Lung (tissue), 12 donors: ENCODE results near the gene RPS10. TPM values are rescaled to one million over a fixed set of nuclear protein-coding genes. Genes with fewer than 3 reads are reported as not detected.

ENCODE experiments used
- ATAC-seq: fragments of 200-7000 bp; cut with Tn5 transposase; one replicate; pipeline ENCODE4 v1.9.1; 2020; ENCODE audit warnings: moderate number of reproducible peaks; ENCODE audit not compliant: insufficient read depth, low FRiP score
- DNase-seq, 3 donors: peaks; one replicate each; pipeline ENCODE4 v3.0.0-alpha.2; 2013 to 2017
- H3K27ac ChIP-seq, 2 donors: one replicate each; pipeline ENCODE4 v1.5.1; 2013; ENCODE audit warnings: mild to moderate bottlenecking in 2 of 2, moderate library complexity in 2 of 2, control low read depth in 1 of 2, inconsistent platforms in 1 of 2, low read depth in 1 of 2, low read length in 1 of 2
- H3K27me3 ChIP-seq, 3 donors: one replicate each; pipeline ENCODE4 v1.5.1; 2013; ENCODE audit warnings: low read length in 2 of 3; ENCODE audit not compliant: control insufficient read depth in 3 of 3, insufficient read depth in 3 of 3
- H3K36me3 ChIP-seq, 4 donors: one replicate each; pipeline ENCODE4 v1.5.1; 2013; ENCODE audit warnings: low read length in 4 of 4, mild to moderate bottlenecking in 1 of 4, moderate library complexity in 1 of 4; ENCODE audit not compliant: control insufficient read depth in 4 of 4, insufficient read depth in 4 of 4
- H3K4me1 ChIP-seq, 5 donors: one replicate each; pipeline ENCODE4 v1.5.1; 2013; ENCODE audit warnings: low read length in 5 of 5, mild to moderate bottlenecking in 2 of 5, moderate library complexity in 1 of 5; ENCODE audit not compliant: control insufficient read depth in 5 of 5, insufficient read depth in 5 of 5
- H3K4me3 ChIP-seq: one replicate; pipeline ENCODE4 v1.5.1; 2013; ENCODE audit warnings: mild to moderate bottlenecking, control low read depth, moderate library complexity
- H3K9ac ChIP-seq, 2 donors: one replicate each; pipeline ENCODE4 v1.5.1; 2013; ENCODE audit warnings: low read length in 2 of 2, control low read depth in 1 of 2; ENCODE audit not compliant: insufficient read depth in 1 of 2
- H3K9me3 ChIP-seq, 4 donors: one replicate each; pipeline ENCODE4 v1.5.1; 2013; ENCODE audit warnings: low read length in 3 of 4, mild to moderate bottlenecking in 1 of 4, moderate library complexity in 1 of 4; ENCODE audit not compliant: control insufficient read depth in 4 of 4, insufficient read depth in 3 of 4
- WGBS, 2 donors: extraction: QIAGEN DNeasy Blood & Tissue Kit; methylation state at CpG; one replicate each; pipeline ENCODE4 v1.1.7; 2013; 5-methylcytosine and 5-hydroxymethylcytosine counted together
- polyA plus RNA-seq, 2 donors: library from polyadenylated mRNA; stranded (reverse); fragments of 200-250 nt; gene quantifications; one replicate each; pipeline ENCODE4 v1.2.1, GENCODE V29; 2013
- total RNA-seq, 2 donors: library from RNA; depleted of rRNA in 1 of 2; stranded (reverse); fragments of >200 nt in 1 of 2; gene quantifications; one replicate each; pipeline ENCODE4 v1.2.1, GENCODE V29; 2014 to 2021
- TF ChIP-seq, protein P1 (sequence below): IDR thresholded peaks from 2 replicates; pipeline ENCODE4 v1.5.1; 2012; ENCODE audit warnings: mild to moderate bottlenecking; ENCODE audit errors: control extremely low read depth, extremely low read depth
- donor health status: control.
- donor health status: control.
- donor health status: Bipolar disorder and iron deficiency.
- donor health status: healthy.
- donor health status: DM: yes; HTN: yes; CAD: no.

RPS10 gene
- total and polyA plus RNA-seq, 4 donors, result 846 to 2,710 (median 1,738) TPM

- TF ChIP-seq, protein P1, sequence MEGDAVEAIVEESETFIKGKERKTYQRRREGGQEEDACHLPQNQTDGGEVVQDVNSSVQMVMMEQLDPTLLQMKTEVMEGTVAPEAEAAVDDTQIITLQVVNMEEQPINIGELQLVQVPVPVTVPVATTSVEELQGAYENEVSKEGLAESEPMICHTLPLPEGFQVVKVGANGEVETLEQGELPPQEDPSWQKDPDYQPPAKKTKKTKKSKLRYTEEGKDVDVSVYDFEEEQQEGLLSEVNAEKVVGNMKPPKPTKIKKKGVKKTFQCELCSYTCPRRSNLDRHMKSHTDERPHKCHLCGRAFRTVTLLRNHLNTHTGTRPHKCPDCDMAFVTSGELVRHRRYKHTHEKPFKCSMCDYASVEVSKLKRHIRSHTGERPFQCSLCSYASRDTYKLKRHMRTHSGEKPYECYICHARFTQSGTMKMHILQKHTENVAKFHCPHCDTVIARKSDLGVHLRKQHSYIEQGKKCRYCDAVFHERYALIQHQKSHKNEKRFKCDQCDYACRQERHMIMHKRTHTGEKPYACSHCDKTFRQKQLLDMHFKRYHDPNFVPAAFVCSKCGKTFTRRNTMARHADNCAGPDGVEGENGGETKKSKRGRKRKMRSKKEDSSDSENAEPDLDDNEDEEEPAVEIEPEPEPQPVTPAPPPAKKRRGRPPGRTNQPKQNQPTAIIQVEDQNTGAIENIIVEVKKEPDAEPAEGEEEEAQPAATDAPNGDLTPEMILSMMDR, result no peak
- 52 to 62% methylated on average over 5 of the region's 5 CpGs for WGBS, 2 donors
- Histone ChIP-seq H3K27ac (peak overlapping the region in 1 of 2 donors; percentile 61), H3K36me3 (peaks cover 0 to 2% (median 0%) of the 10 kb centered on the region in 4 donors), H3K4me1 (peaks cover 0 to 13% (median 0%) of the 10 kb centered on the region in 5 donors), H3K9me3 (no peaks in the 10 kb centered on the region), H3K9ac (no peak overlapping the region), H3K4me3 (no peak overlapping the region), H3K27me3 (no peaks in the 10 kb centered on the region)
- peak; percentile 47 for ATAC-seq
- peak in 2 of 3 donors; percentile 34 to 53 for DNase-seq
Measured at GRCh38 chr6:34370361-34370760, 55.5 kb downstream of the RPS10 start.

DNA sequence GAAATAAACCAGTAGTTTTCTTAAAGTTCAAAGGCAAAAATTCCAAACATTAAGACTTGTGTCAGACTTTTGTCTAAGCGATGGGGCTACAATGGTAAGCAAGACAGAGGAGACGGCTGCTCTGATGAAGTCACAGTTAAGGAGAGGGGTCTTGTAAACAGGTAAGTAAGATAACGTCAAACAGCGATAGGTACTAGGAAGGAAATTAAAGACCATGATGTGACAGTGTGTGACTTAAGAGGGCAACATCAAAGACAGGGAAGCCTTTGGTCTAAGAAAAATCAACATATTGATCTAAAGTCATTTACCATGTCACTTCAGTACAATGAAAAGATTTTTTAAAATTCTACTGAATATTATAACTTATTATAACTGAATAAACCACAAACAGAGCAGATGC lies 56.5 kb downstream of the RPS10 start:
- ATAC-seq (no peak), DNase-seq (no peak)
- Histone ChIP-seq H3K27ac (no peak overlapping the region), H3K27me3 (no peaks in the 10 kb centered on the region), H3K4me3 (no peak overlapping the region), H3K4me1 (peaks cover 0 to 9% (median 0%) of the 10 kb centered on the region in 5 donors), H3K9ac (no peak overlapping the region), H3K36me3 (peaks cover 0 to 2% (median 0%) of the 10 kb centered on the region in 4 donors), H3K9me3 (no peaks in the 10 kb centered on the region)
- TF ChIP-seq, protein P1, result no peak
- 75 to 87% methylated on average over 4 of the region's 4 CpGs for WGBS, 2 donors

Other genes starting within 250 kb of the RPS10 start
- gene HMGA1, start 189.2 kb downstream of the RPS10 start, total RNA-seq, result 100 to 1,000 TPM in 1 of 2 donors, 10 to 100 TPM in 1; 47.9 to 102 TPM
- gene HMGA1, start 189.2 kb downstream of the RPS10 start, polyA plus RNA-seq, result 10 to 100 TPM; 95.9 to 98.0 TPM
- gene SMIM29, start 177.1 kb downstream of the RPS10 start, total RNA-seq, result 10 to 100 TPM in 1 of 2 donors, 1 to 10 TPM in 1; 8.5 to 44.6 TPM
- gene SMIM29, start 177.1 kb downstream of the RPS10 start, polyA plus RNA-seq, result 100 to 1,000 TPM in 1 of 2 donors, 10 to 100 TPM in 1; 71.9 to 122 TPM
- 10 to 100 TPM; 34.8 to 38.5 TPM for gene NUDT3, start 33.4 kb downstream of the RPS10 start, total RNA-seq
- 10 to 100 TPM in 1 of 2 donors, 1 to 10 TPM in 1; 9.0 to 10.8 TPM for gene NUDT3, start 33.4 kb downstream of the RPS10 start, polyA plus RNA-seq
- under 1 TPM; 0.15 to 0.17 TPM for gene PACSIN1, start 40.0 kb upstream of the RPS10 start, total RNA-seq
- under 1 TPM; 0.02 to 0.08 TPM for gene PACSIN1, start 40.0 kb upstream of the RPS10 start, polyA plus RNA-seq
- gene SPDEF, start 130.3 kb upstream of the RPS10 start, total RNA-seq, result 1 to 10 TPM; 2.6 to 9.6 TPM
- gene SPDEF, start 130.3 kb upstream of the RPS10 start, polyA plus RNA-seq, result 10 to 100 TPM in 1 of 2 donors, 1 to 10 TPM in 1; 4.6 to 11.8 TPM